BE2C (cell line): ENCODE data around the gene NECTIN3.

Source experiments
- DNase-seq: peaks from one replicate; pipeline ENCODE4 v3.0.0-alpha.2; 2020
- H3K27me3 ChIP-seq: fragments of 250-450 bp; sonication (Bioruptor Pico); 2 replicates; pipeline ENCODE4 v1.5.1; 2020; ENCODE audit warnings: mild to moderate bottlenecking
- H3K36me3 ChIP-seq: fragments of 250-450 bp; sonication (Bioruptor Pico); 2 replicates; pipeline ENCODE4 v1.5.1; 2020; ENCODE audit warnings: mild to moderate bottlenecking
- H3K4me1 ChIP-seq: fragments of 250-450 bp; sonication (Bioruptor Pico); 2 replicates; pipeline ENCODE4 v1.5.1; 2020
- H3K4me3 ChIP-seq: 2 replicates; pipeline ENCODE4 v1.5.1; 2011; ENCODE audit warnings: low read depth, low read length
- H3K9me3 ChIP-seq: fragments of 250-450 bp; sonication (Bioruptor Pico); 2 replicates; pipeline ENCODE4 v1.5.1; 2020
- TF ChIP-seq, protein P1 (sequence below): IDR thresholded peaks from 2 replicates; pipeline ENCODE4 v1.5.1; 2012; ENCODE audit warnings: mild to moderate bottlenecking, low read depth, low read length

The NECTIN3 gene

GRCh38 chr3:111130827-111131226 is 59.2 kb downstream of the NECTIN3 start:
- Histone ChIP-seq H3K27me3 (no peaks in the 10 kb centered on the region), H3K4me1 (no peaks in the 10 kb centered on the region), H3K9me3 (no peaks in the 10 kb centered on the region), H3K36me3 (no peaks in the 10 kb centered on the region), H3K4me3 (no peak overlapping the region)
- TF ChIP-seq, protein P1, sequence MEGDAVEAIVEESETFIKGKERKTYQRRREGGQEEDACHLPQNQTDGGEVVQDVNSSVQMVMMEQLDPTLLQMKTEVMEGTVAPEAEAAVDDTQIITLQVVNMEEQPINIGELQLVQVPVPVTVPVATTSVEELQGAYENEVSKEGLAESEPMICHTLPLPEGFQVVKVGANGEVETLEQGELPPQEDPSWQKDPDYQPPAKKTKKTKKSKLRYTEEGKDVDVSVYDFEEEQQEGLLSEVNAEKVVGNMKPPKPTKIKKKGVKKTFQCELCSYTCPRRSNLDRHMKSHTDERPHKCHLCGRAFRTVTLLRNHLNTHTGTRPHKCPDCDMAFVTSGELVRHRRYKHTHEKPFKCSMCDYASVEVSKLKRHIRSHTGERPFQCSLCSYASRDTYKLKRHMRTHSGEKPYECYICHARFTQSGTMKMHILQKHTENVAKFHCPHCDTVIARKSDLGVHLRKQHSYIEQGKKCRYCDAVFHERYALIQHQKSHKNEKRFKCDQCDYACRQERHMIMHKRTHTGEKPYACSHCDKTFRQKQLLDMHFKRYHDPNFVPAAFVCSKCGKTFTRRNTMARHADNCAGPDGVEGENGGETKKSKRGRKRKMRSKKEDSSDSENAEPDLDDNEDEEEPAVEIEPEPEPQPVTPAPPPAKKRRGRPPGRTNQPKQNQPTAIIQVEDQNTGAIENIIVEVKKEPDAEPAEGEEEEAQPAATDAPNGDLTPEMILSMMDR: no peak
- DNase-seq: no peak

DNA sequence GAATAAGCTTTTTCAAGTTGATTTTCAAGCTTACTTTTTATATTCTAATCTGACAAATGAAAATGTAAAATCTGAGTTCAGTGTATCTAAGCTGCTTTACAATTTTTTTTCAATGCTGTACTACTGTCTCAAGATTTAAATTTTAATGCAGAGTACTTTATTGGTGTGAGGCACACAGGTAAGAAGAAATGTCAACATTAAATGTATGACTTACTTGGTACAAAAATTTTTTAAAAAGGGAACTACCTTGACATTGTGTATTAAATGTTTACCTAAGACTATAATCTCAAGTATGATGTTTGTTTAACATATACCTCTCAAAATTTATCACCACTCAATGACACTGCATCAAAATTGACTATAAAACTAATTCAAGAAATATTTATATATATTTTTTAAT is 62.7 kb downstream of the NECTIN3 start:
- H3K9me3 ChIP-seq: no peaks in the 10 kb centered on the region
- no peaks in the 10 kb centered on the region for H3K4me1 ChIP-seq
- no peaks in the 10 kb centered on the region for H3K27me3 ChIP-seq
- H3K36me3 ChIP-seq: no peaks in the 10 kb centered on the region
- no peak overlapping the region for H3K4me3 ChIP-seq
- TF ChIP-seq, protein P1: no peak
- DNase-seq: no peak

- Histone ChIP-seq H3K9me3 (no peaks in the 10 kb centered on the region), H3K27me3 (no peaks in the 10 kb centered on the region), H3K36me3 (no peaks in the 10 kb centered on the region), H3K4me1 (no peaks in the 10 kb centered on the region), H3K4me3 (no peak overlapping the region)
- no peak for DNase-seq
- TF ChIP-seq, protein P1: no peak
These were observed 79.8 kb downstream of the NECTIN3 start for GRCh38 chr3:111151438-111151837.

DNA sequence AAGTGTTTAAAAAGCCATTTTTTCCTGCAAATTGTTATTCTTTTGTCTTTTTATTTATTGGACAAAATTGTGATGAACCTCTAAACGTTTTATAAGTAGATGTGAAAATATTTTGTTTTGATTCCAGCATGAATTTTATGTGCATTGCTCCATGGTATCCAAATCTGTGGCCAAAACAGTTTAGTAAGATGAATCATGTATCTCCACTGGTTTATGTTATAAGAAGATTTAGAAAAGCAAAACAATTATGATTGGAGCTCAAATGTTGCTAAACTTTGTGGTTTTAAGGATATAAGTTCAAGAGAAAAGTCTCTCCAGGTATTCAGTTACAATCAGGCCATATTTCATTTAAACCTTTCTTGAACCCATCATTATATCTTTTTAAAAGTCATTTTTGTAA is 80.9 kb downstream of the NECTIN3 start:
- Histone ChIP-seq H3K36me3 (no peaks in the 10 kb centered on the region), H3K27me3 (no peaks in the 10 kb centered on the region), H3K4me3 (no peak overlapping the region), H3K4me1 (no peaks in the 10 kb centered on the region), H3K9me3 (no peaks in the 10 kb centered on the region)
- no peak for DNase-seq
- TF ChIP-seq, protein P1: no peak

- no peak overlapping the region for H3K4me3 ChIP-seq
- no peaks in the 10 kb centered on the region for H3K27me3 ChIP-seq
- H3K9me3 ChIP-seq: no peaks in the 10 kb centered on the region
- no peak for DNase-seq
- H3K4me1 ChIP-seq: no peaks in the 10 kb centered on the region
- TF ChIP-seq, protein P1: no peak
- H3K36me3 ChIP-seq: no peaks in the 10 kb centered on the region
These were observed 84.9 kb downstream of the NECTIN3 start for GRCh38 chr3:111156517-111156916.

GRCh38 chr3:111159391-111159790 is 87.8 kb downstream of the NECTIN3 start:
- DNase-seq: no peak
- Histone ChIP-seq H3K4me1 (no peaks in the 10 kb centered on the region), H3K27me3 (no peaks in the 10 kb centered on the region), H3K9me3 (no peaks in the 10 kb centered on the region), H3K36me3 (no peaks in the 10 kb centered on the region), H3K4me3 (no peak overlapping the region)
- TF ChIP-seq, protein P1: no peak
